OCI-LY3 (cell line): Measurements from ENCODE around the gene RAI1.

Experiments
- CTCF ChIP-seq: fragments of 200-600, 300-600 bp; sonication (generic); IDR thresholded peaks from 2 replicates; pipeline ENCODE4 v1.5.1; 2014; ENCODE audit warnings: antibody characterized with exemption, low read length, low read depth
- EZH2phosphoT487 ChIP-seq: fragments of 200-600 bp; shearing (Covaris generic); IDR thresholded peaks from 2 replicates; pipeline ENCODE4 v1.6.1; 2018; ENCODE audit warnings: antibody characterized with exemption, mixed run types, low read depth

- TF ChIP-seq CTCF (no peak), EZH2phosphoT487 (no peak)
Observed at GRCh38 chr17:17745476-17746455, 64.5 kb downstream of the RAI1 start.
